ENCODE data around the gene TCERG1. TPM values are rescaled to one million over a fixed set of nuclear protein-coding genes. Genes with fewer than 3 reads are reported as not detected.

The TCERG1 gene
- 10 to 100 TPM; 37.4 to 57.4 (median 49.6) TPM for total RNA-seq (2021; fragmentation: NEBNext Ultra II Directional; extraction: Animal tissue kit (Norgen Biotek cat#: 25700))
- long read RNA-seq, partial matches to known transcripts = 23 of 28 reads
- long read RNA-seq, other reads (novel, unspliced or antisense) = 4 of 28 reads

GRCh38 chr5:146446861-146447733 lies at the start of gene TCERG1:
Gene TCERG1, plus strand, starts transcription at chr5:146447333. Its CDS starts 17 bp downstream, at chr5:146447350.
- H3K27me3 Mint-ChIP-seq (ENCODE audit: insufficient read depth) = no peaks in the 10 kb centered on the region; the same call in 1 of the 2 replicates
- H3K36me3 Mint-ChIP-seq (ENCODE audit: low read depth) = peaks cover 10% of the 10 kb centered on the region
- peaks cover 36% of the 10 kb centered on the region for H3K4me1 Mint-ChIP-seq (ENCODE audit: low read depth)
- no peaks in the 10 kb centered on the region for H3K9me3 Mint-ChIP-seq
- peak within 1 kb of the TSS; percentile 98 for H3K4me3 Mint-ChIP-seq
- peak within 1 kb of the TSS; percentile 99 for H3K27ac Mint-ChIP-seq
- peak; percentile 100 for DNase-seq
- peak; percentile 86 for TF ChIP-seq CTCF (IDR thresholded peaks at IDR 0.05)

DNA sequence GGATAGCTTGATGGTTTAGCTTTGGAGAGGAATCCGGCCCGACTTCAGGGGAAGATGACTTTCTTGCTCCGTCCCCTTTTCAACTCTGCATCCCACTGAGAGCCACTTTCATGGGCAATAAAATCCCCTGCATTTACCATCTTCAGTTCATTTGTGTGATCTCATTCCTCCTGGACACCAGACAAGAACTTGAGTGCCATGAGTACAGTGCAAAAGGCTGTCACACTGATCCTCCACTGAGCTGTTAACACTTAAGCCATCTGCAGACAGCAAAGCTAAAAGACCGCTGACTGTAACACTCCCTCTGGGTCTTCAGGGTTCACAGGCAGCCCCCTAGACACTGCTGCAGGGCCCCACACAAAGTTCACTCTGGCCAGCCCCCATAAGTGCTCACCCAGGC lies 48.3 kb upstream of the TCERG1 start:
- Mint-ChIP-seq H3K36me3 (ENCODE audit: low read depth) (no peaks in the 10 kb centered on the region), H3K27ac (no peak overlapping the region), H3K4me1 (ENCODE audit: low read depth) (no peaks in the 10 kb centered on the region), H3K27me3 (ENCODE audit: insufficient read depth) (peaks cover 40% of the 10 kb centered on the region), H3K9me3 (no peaks in the 10 kb centered on the region), H3K4me3 (no peak overlapping the region)
- no peak for DNase-seq
- no peak for TF ChIP-seq CTCF (IDR thresholded peaks at IDR 0.05)

DNA sequence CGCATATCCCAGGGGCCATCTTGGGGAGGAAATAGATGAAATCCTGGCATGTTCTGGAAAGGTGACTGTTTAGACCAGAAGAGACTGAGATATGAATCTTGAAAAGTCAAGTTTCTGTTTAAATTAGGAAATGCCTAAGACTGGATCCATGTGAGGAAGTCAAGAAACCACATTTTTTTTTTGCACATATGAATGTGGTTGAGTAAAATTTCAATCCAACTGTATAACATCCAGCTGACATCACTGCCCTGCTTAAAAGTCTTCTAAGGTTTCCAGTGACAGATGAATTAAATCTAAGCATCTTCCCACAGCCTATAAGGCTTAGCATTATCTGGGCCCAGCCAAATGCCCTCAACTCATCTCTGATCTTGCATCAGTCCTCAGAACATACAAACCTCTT lies 47.7 kb upstream of the TCERG1 start:
- Mint-ChIP-seq H3K4me1 (ENCODE audit: low read depth) (no peaks in the 10 kb centered on the region), H3K4me3 (no peak overlapping the region), H3K36me3 (ENCODE audit: low read depth) (no peaks in the 10 kb centered on the region), H3K27me3 (ENCODE audit: insufficient read depth) (peaks cover 47% of the 10 kb centered on the region), H3K27ac (no peak overlapping the region), H3K9me3 (no peaks in the 10 kb centered on the region)
- DNase-seq = no peak
- TF ChIP-seq CTCF (IDR thresholded peaks at IDR 0.05) = no peak

GRCh38 chr5:146400201-146400600 lies 46.9 kb upstream of the TCERG1 start:
- Mint-ChIP-seq H3K4me3 (no peak overlapping the region), H3K36me3 (ENCODE audit: low read depth) (no peaks in the 10 kb centered on the region), H3K27me3 (ENCODE audit: insufficient read depth) (peaks cover 47% of the 10 kb centered on the region), H3K4me1 (ENCODE audit: low read depth) (no peaks in the 10 kb centered on the region), H3K9me3 (no peaks in the 10 kb centered on the region), H3K27ac (no peak overlapping the region)
- no peak for DNase-seq
- TF ChIP-seq CTCF (IDR thresholded peaks at IDR 0.05) = no peak

DNA sequence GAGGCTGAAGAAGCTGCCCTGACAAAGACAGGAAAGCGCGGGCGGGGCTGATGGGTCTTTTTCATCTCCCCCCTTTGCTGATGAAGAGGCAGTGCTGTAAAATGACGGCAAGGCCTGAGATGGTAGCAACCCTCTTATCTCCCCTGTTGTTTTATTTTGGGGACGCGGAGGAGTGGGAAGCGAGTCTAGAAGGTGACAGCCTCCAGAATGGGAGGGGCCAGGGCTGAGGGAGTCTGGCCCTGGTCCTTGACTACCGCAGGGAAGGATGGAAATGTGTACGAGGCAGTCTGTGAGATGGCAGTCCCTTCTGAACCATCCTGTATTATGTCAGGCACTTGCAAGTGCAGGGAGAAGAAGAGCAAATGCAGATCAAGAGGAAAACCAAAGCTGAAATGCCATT lies 46.1 kb upstream of the TCERG1 start:
- Mint-ChIP-seq H3K4me1 (ENCODE audit: low read depth) (no peaks in the 10 kb centered on the region), H3K27ac (no peak overlapping the region), H3K4me3 (no peak overlapping the region), H3K27me3 (ENCODE audit: insufficient read depth) (peaks cover 47% of the 10 kb centered on the region), H3K9me3 (no peaks in the 10 kb centered on the region), H3K36me3 (ENCODE audit: low read depth) (no peaks in the 10 kb centered on the region)
- no peak for DNase-seq
- no peak for TF ChIP-seq CTCF (IDR thresholded peaks at IDR 0.05)

Data from HFFc6 (cell line).